Measurements from ENCODE around the gene ISOC2.

- TF ChIP-seq EZH2phosphoT487 (IDR thresholded peaks at IDR 0.05; ENCODE audit: borderline replicate concordance, low read length) (no peak), CTCF (conservative IDR thresholded peaks at IDR 0.05; ENCODE audit: low read depth, low read length) (no peak)
Measured at GRCh38 chr19:55461974-55462626, 658 bp upstream of the ISOC2 start.

All from PC-3 (cell line).